K562 (cell line): ENCODE data around the gene THOC7. TPM values are rescaled to one million over a fixed set of nuclear protein-coding genes. Genes with fewer than 3 reads are reported as not detected.

Source experiments
- ATAC-seq: fragments of 200-7000 bp; cut with Tn5 transposase; 3 replicates; pipeline ENCODE4 v1.9.1; 2020; ENCODE audit warnings: moderate library complexity
- BruUV-seq: library from RNA; stranded (reverse); fragments of 400-500 nt; replicated peaks from 2 replicates; lab custom pipeline; 2021; lab: Mats Ljungman, UMichigan
- CTCF ChIA-PET: fragments of 300-600 bp; formaldehyde crosslinking; extraction: SDS; loops from one replicate; lab custom pipeline; 2021; ENCODE audit warnings: low intra/inter-chr PET ratio; lab: Yijun Ruan, JAX
- POLR2A ChIA-PET: fragments of 300-600, 350-650 bp; sonication (Branson Sonifier 250); formaldehyde crosslinking; extraction: SDS; loops from one replicate; lab custom pipeline; 2021; ENCODE audit warnings: antibody characterized with exemption, inconsistent platforms; lab: Yijun Ruan, JAX
- DNase-seq, 4 experiments: peaks; one replicate each; pipeline versions ENCODE4 v3.0.0 to v3.0.0-alpha.2; 2011 to 2018; ENCODE audit warnings: low spot score in 3 of 4, mixed read lengths in 3 of 4; ENCODE audit errors: extremely low read depth in 1 of 4
- FAIRE-seq: peaks from 2 replicates; lab custom pipeline; 2011; peaks lifted over from hg19 to GRCh38; lab: Jason Lieb, UNC
- H2AFZ ChIP-seq: 2 replicates; pipeline ENCODE4 v1.6.0; 2011; ENCODE audit warnings: low read depth, low read length, control low read depth, inconsistent platforms
- H3K27ac ChIP-seq: fragments of 200-600 bp; 3 replicates; pipeline ENCODE4 v1.8.0; 2011; ENCODE audit warnings: low read depth, mild to moderate bottlenecking, control low read depth, inconsistent platforms, low read length, moderate library complexity, mixed read lengths; ENCODE audit errors: extremely low read depth
- H3K27me3 ChIP-seq, 2 experiments: fragments of 300-600 bp in 1 of 2; 2 replicates in 1 of 2; 3 replicates in 1 of 2; pipeline versions ENCODE4 v1.6.0 to v1.8.0; 2011; ENCODE audit warnings: inconsistent platforms in 2 of 2, low read length in 2 of 2, mild to moderate bottlenecking in 1 of 2, mixed read lengths in 1 of 2, moderate library complexity in 1 of 2; ENCODE audit not compliant: control insufficient read depth in 2 of 2, insufficient read depth in 2 of 2
- H3K36me3 ChIP-seq: fragments of 300-600 bp; 3 replicates; pipeline ENCODE4 v1.8.0; 2011; ENCODE audit warnings: mild to moderate bottlenecking, low read length, inconsistent platforms; ENCODE audit not compliant: control insufficient read depth, insufficient read depth
- H3K4me1 ChIP-seq, 2 experiments: fragments of 200-600 bp in 1 of 2; replicated peaks in 1 of 2; 2 replicates in 1 of 2; 3 replicates in 1 of 2; pipeline versions ENCODE4 v1.5.1 to v1.8.0; 2011; ENCODE audit warnings: inconsistent platforms in 2 of 2, low read length in 2 of 2, mild to moderate bottlenecking in 1 of 2, mixed read lengths in 1 of 2, moderate library complexity in 1 of 2; ENCODE audit not compliant: control insufficient read depth in 2 of 2, insufficient read depth in 2 of 2
- H3K4me2 ChIP-seq: 2 replicates; pipeline ENCODE4 v1.6.1; 2011; ENCODE audit warnings: low read length, control low read depth, inconsistent platforms, mixed read lengths; ENCODE audit not compliant: insufficient read depth
- H3K4me3 ChIP-seq: fragments of 200-600 bp; sonication (generic), shearing (Covaris generic); 2 replicates; pipeline ENCODE4 v1.5.1; 2016; ENCODE audit warnings: control low read depth, inconsistent platforms
- H3K79me2 ChIP-seq: fragments of 200-600 bp; 3 replicates; pipeline ENCODE4 v1.8.0; 2011; ENCODE audit warnings: low read length, inconsistent platforms; ENCODE audit not compliant: control insufficient read depth, insufficient read depth
- H3K9ac ChIP-seq, 2 experiments: 2 replicates each; pipeline versions ENCODE4 v1.6.0 to v1.6.1; 2011; ENCODE audit warnings: low read depth in 2 of 2, low read length in 2 of 2, control low read depth in 1 of 2, inconsistent platforms in 1 of 2, mild to moderate bottlenecking in 1 of 2, mixed read lengths in 1 of 2; ENCODE audit not compliant: insufficient read depth in 1 of 2
- H3K9me1 ChIP-seq: one replicate; pipeline ENCODE4 v1.6.0; 2011; ENCODE audit warnings: inconsistent platforms, mild to moderate bottlenecking, low read length, moderate library complexity; ENCODE audit not compliant: control insufficient read depth, insufficient read depth
- H3K9me3 ChIP-seq: replicated peaks from 2 replicates; pipeline ENCODE4 v1.5.1; 2011; ENCODE audit warnings: low read depth, low read length, inconsistent platforms; ENCODE audit not compliant: control insufficient read depth, insufficient read depth
- H4K20me1 ChIP-seq: replicated peaks from 2 replicates; pipeline ENCODE4 v1.6.1; 2011; ENCODE audit warnings: low read length, inconsistent platforms, mixed read lengths; ENCODE audit not compliant: control insufficient read depth, insufficient read depth
- ZNF408 ChIP-seq: fragments of 250-450 bp; sonication (Bioruptor Pico); IDR thresholded peaks from 2 replicates; pipeline ENCODE4 v1.4.0; 2020; ENCODE audit warnings: low read depth, mild to moderate bottlenecking, moderate library complexity
- WGBS: fragments of 100-300 bp; shearing (Covaris generic); methylation state at CpG from one replicate; pipeline ENCODE4 v1.1.6; 2016; ENCODE audit warnings: low coverage, mixed read lengths; ENCODE audit not compliant: insufficient coverage; ENCODE audit errors: missing lambda C conversion rate; 5-methylcytosine and 5-hydroxymethylcytosine counted together
- in situ Hi-C: fragments of 300-500 bp; cut with MboI; formaldehyde crosslinking; loops from 4 replicates; pipeline ENCODE4 v1.15.0; 2018; ENCODE audit warnings: inconsistent platforms, mixed read lengths
- intact Hi-C: fragments of 100-400 bp; cut with micrococcal nuclease; formaldehyde crosslinking; loops from 2 replicates; pipeline ENCODE4 v1.14.2; 2022
- polyA plus RNA-seq, 8 experiments: library from polyadenylated mRNA; depleted of rRNA in 4 of 8; stranded (reverse) in 5 of 8; unstranded in 3 of 8; fragments of >200 nt; fragmentation: Nextera tagmentation in 2 of 8; fragmentation: Illumina TruSeq in 1 of 8; extraction: Ambion mirVana in 2 of 8; extraction: Trizol in 1 of 8; gene quantifications; 2 replicates each; pipeline versions ENCODE4 v1.2.1 to v1.2.3, GENCODE V29; 2011 to 2014; ENCODE audit warnings: inconsistent platforms in 1 of 8, missing spikeins in 1 of 8
- total RNA-seq, 7 experiments: library from RNA; depleted of rRNA in 6 of 7; stranded (reverse); fragments of >200 nt in 6 of 7; fragmentation: Illumina TruSeq in 2 of 7; extraction: Trizol in 2 of 7; gene quantifications; 2 replicates each; pipeline versions ENCODE4 v1.2.1 to v1.2.3, GENCODE V29; 2011 to 2021; ENCODE audit warnings: low replicate concordance in 1 of 7
- TF ChIP-seq, protein P1 (sequence below), 3 experiments: IDR thresholded peaks in 2 of 3; conservative IDR thresholded peaks in 1 of 3; 2 replicates each; pipeline ENCODE4 v1.5.1; 2011 to 2012; ENCODE audit warnings: low read length in 3 of 3, mild to moderate bottlenecking in 3 of 3, control low read depth in 2 of 3, improper control_type of control experiment in 1 of 3, inconsistent platforms in 1 of 3, low read depth in 1 of 3, mixed read lengths in 1 of 3, moderate library complexity in 1 of 3; ENCODE audit not compliant: insufficient read depth in 2 of 3
- TF ChIP-seq, protein P2 (sequence below): fragments of 450-650 bp; IDR thresholded peaks from 2 replicates; pipeline ENCODE4 v1.6.1; 2016; ENCODE audit warnings: low read depth

The THOC7 gene
- total and polyA plus RNA-seq, 9 of the 15 experiments (the other 6 are each of a cell fraction or from before 2014, with no cell fraction given): 56.5 to 129 (median 94.7) TPM

GRCh38 chr3:63908776-63909175, 45.2 kb upstream of the THOC7 start (continued):
- no peak for TF ChIP-seq ZNF408 (CRISPR knock-in tag)

DNA sequence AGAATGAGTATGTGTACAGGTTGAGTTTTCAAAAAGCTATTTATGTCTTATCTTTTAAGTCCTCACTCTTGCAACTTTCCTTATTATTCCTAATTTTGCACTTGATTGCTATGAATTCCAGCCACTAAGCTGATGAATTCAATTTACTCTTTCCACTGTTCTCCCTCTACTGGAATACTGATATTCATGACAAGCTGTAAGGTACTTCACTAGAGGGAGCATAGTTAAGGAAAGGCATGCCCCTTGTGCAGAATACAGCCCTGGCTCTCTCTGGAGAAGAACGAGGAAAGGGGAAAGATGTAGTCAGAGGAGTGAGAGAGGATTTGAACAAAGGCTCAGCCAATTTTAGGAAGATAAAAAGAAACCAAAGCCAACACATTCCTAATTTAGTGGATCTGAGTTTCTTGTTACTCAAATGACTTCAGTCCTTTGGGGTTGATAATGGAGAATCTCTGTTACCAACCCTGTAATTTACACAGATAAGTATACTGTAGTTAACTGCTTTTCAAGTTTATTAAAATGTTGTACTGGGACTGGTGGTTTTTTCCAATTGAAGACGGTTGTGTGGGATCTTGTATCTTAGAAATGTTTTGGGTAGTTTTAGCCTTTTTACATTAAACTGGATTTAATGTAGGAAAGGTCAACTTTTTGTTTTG, 44.6 kb upstream of the THOC7 start:
- no peaks in the 10 kb centered on the region for H3K9me1 ChIP-seq
- CTCF ChIA-PET: no interaction called here
- H2AFZ ChIP-seq: no peak overlapping the region
- in situ Hi-C loops (no loop called here), intact Hi-C loops (no loop called here)
- no TSS peak for BruUV-seq
- DNase-seq: no peak
- H3K36me3 ChIP-seq: peaks cover 3% of the 10 kb centered on the region; the same call in 1 of the 3 replicates
- no peak for FAIRE-seq
- POLR2A ChIA-PET: no interaction called here
- no peak overlapping the region for H3K4me2 ChIP-seq
- TF ChIP-seq, protein P1, sequence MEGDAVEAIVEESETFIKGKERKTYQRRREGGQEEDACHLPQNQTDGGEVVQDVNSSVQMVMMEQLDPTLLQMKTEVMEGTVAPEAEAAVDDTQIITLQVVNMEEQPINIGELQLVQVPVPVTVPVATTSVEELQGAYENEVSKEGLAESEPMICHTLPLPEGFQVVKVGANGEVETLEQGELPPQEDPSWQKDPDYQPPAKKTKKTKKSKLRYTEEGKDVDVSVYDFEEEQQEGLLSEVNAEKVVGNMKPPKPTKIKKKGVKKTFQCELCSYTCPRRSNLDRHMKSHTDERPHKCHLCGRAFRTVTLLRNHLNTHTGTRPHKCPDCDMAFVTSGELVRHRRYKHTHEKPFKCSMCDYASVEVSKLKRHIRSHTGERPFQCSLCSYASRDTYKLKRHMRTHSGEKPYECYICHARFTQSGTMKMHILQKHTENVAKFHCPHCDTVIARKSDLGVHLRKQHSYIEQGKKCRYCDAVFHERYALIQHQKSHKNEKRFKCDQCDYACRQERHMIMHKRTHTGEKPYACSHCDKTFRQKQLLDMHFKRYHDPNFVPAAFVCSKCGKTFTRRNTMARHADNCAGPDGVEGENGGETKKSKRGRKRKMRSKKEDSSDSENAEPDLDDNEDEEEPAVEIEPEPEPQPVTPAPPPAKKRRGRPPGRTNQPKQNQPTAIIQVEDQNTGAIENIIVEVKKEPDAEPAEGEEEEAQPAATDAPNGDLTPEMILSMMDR (IDR thresholded peaks at IDR 0.05 in 2 of 3, conservative IDR thresholded peaks at IDR 0.05 in 1 of 3; ENCODE audit: insufficient read depth in 2 of 3, low read depth in 1 of 3, low read length in 3 of 3): peak in 1 of 3 experiments; percentile 37; a peak in 1 of 6 replicates
- TF ChIP-seq, protein P2, sequence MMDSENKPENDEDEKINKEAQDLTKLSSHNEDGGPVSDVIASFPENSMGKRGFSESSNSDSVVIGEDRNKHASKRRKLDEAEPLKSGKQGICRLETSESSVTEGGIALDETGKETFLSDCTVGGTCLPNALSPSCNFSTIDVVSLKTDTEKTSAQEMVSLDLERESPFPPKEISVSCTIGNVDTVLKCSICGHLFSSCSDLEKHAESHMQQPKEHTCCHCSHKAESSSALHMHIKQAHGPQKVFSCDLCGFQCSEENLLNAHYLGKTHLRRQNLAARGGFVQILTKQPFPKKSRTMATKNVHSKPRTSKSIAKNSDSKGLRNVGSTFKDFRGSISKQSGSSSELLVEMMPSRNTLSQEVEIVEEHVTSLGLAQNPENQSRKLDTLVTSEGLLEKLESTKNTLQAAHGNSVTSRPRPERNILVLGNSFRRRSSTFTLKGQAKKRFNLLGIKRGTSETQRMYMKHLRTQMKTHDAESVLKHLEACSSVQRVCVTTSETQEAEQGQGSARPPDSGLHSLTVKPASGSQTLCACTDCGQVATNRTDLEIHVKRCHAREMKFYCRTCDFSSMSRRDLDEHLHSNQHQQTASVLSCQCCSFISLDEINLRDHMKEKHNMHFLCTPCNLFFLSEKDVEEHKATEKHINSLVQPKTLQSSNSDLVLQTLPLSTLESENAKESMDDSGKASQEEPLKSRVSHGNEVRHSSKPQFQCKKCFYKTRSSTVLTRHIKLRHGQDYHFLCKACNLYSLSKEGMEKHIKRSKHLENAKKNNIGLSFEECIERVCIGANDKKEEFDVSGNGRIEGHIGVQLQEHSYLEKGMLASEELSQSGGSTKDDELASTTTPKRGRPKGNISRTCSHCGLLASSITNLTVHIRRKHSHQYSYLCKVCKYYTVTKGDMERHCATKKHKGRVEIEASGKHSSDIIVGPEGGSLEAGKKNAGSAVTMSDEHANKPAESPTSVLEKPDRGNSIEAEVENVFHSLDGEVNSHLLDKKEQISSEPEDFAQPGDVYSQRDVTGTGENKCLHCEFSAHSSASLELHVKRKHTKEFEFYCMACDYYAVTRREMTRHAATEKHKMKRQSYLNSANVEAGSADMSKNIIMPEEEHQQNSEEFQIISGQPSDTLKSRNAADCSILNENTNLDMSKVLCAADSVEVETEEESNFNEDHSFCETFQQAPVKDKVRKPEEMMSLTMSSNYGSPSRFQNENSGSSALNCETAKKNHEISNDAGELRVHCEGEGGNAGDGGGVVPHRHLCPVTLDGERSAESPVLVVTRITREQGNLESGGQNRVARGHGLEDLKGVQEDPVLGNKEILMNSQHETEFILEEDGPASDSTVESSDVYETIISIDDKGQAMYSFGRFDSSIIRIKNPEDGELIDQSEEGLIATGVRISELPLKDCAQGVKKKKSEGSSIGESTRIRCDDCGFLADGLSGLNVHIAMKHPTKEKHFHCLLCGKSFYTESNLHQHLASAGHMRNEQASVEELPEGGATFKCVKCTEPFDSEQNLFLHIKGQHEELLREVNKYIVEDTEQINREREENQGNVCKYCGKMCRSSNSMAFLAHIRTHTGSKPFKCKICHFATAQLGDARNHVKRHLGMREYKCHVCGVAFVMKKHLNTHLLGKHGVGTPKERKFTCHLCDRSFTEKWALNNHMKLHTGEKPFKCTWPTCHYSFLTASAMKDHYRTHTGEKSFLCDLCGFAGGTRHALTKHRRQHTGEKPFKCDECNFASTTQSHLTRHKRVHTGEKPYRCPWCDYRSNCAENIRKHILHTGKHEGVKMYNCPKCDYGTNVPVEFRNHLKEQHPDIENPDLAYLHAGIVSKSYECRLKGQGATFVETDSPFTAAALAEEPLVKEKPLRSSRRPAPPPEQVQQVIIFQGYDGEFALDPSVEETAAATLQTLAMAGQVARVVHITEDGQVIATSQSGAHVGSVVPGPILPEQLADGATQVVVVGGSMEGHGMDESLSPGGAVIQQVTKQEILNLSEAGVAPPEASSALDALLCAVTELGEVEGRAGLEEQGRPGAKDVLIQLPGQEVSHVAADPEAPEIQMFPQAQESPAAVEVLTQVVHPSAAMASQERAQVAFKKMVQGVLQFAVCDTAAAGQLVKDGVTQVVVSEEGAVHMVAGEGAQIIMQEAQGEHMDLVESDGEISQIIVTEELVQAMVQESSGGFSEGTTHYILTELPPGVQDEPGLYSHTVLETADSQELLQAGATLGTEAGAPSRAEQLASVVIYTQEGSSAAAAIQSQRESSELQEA: no peak
- H3K4me1 ChIP-seq: peaks cover 7 to 13% of the 10 kb centered on the region in 2 experiments
- WGBS: 23% methylated on average over 2 of the region's 2 CpGs
- no peak overlapping the region for H3K4me3 ChIP-seq
- no peak overlapping the region for H3K9ac ChIP-seq
- H3K9me3 ChIP-seq: no peaks in the 10 kb centered on the region
- ATAC-seq: no peak
- H4K20me1 ChIP-seq: no peaks in the 10 kb centered on the region
- H3K27me3 ChIP-seq: no peaks in the 10 kb centered on the region
- H3K79me2 ChIP-seq: peaks cover 19% of the 10 kb centered on the region
- H3K27ac ChIP-seq: no peak overlapping the region
